ENCODE data around the gene MXD1. TPM values are rescaled to one million over a fixed set of nuclear protein-coding genes. Genes with fewer than 3 reads are reported as not detected.

The MXD1 gene
- total and polyA plus RNA-seq, 2 experiments from 2014 or later: 1.8 to 3.9 TPM

GRCh38 chr2:69966496-69966895 lies 51.6 kb downstream of the MXD1 start:
- no peak for DNase-seq (ENCODE audit: low spot score)
- H3K4me3 Mint-ChIP-seq: no peak overlapping the region
- H3K9me2 ChIP-seq (ENCODE audit: insufficient read depth): peaks cover 5% of the 10 kb centered on the region; the same call in 1 of the 2 replicates
- ATAC-seq: no peak
- H3K27me3 ChIP-seq (ENCODE audit: insufficient read depth): no peaks in the 10 kb centered on the region
- no peak overlapping the region for H3K4me3 ChIP-seq
- no peaks in the 10 kb centered on the region for H3K9me3 Mint-ChIP-seq
- H3K27me3 Mint-ChIP-seq (ENCODE audit: insufficient read depth, low read depth, poor library complexity): peaks cover 13% of the 10 kb centered on the region
- H3K36me3 Mint-ChIP-seq (ENCODE audit: low read depth): no peaks in the 10 kb centered on the region; the same call in 2 of the 3 replicates
- H3K4me2 ChIP-seq: no peak overlapping the region
- no peak overlapping the region for H3K27ac Mint-ChIP-seq
- peaks cover 9% of the 10 kb centered on the region; the same call in 1 of the 2 replicates for H3K4me1 ChIP-seq (ENCODE audit: insufficient read depth)
- H4K20me1 ChIP-seq (replicated peaks; ENCODE audit: insufficient read depth): no peaks in the 10 kb centered on the region
- no peak for TF ChIP-seq POLR2AphosphoS5 (IDR thresholded peaks at IDR 0.05; ENCODE audit: low read depth)
- no peak for TF ChIP-seq STAT1 (IDR thresholded peaks at IDR 0.05; ENCODE audit: unreplicated experiment)
- no peak for TF ChIP-seq ETS1 (IDR thresholded peaks at IDR 0.05)
- TF ChIP-seq ZNF331 (CRISPR knock-in tag; IDR thresholded peaks at IDR 0.05; ENCODE audit: low read depth): no peak
- no peak for TF ChIP-seq CREB1 (CRISPR knock-in tag; IDR thresholded peaks at IDR 0.05; ENCODE audit: low read depth)
- no peak for TF ChIP-seq EZH2phosphoT487 (IDR thresholded peaks at IDR 0.05; ENCODE audit: unreplicated experiment)
- TF ChIP-seq JUNB (IDR thresholded peaks at IDR 0.05; ENCODE audit: unreplicated experiment): no peak
- TF ChIP-seq NANOG (IDR thresholded peaks at IDR 0.05; ENCODE audit: borderline replicate concordance): no peak
- no peak for TF ChIP-seq CTCF (conservative IDR thresholded peaks at IDR 0.05; ENCODE audit: low read depth in 2 of 2)
- TF ChIP-seq ZNF462 (CRISPR knock-in tag; IDR thresholded peaks at IDR 0.05): no peak
- no peak for TF ChIP-seq ZNF114 (CRISPR knock-in tag; IDR thresholded peaks at IDR 0.05)
- TF ChIP-seq REST (IDR thresholded peaks at IDR 0.05; ENCODE audit: unreplicated experiment): no peak
- no peak for TF ChIP-seq EZH2 (IDR thresholded peaks at IDR 0.05; ENCODE audit: low read depth, unreplicated experiment)
- H3K4me1 Mint-ChIP-seq: peaks cover 15% of the 10 kb centered on the region
- no peaks in the 10 kb centered on the region for H3K36me3 ChIP-seq (ENCODE audit: insufficient read depth)
- no peak overlapping the region for H3K27ac ChIP-seq (ENCODE audit: low read depth)
- no peak overlapping the region for H2AFZ ChIP-seq
- no peaks in the 10 kb centered on the region for H3F3A ChIP-seq (replicated peaks; ENCODE audit: low read depth)
- H3K79me2 ChIP-seq (replicated peaks; ENCODE audit: insufficient read depth): no peaks in the 10 kb centered on the region

All from GM23338 (cell line).